HG02970 (cell line): Measurements from ENCODE around the gene CBLN2.

Experiments used
- ATAC-seq: cut with Tn5 transposase; IDR thresholded peaks from one replicate; pipeline ENCODE4 v1.9.1; 2021; ENCODE audit warnings: mild to moderate bottlenecking, moderate library complexity, moderate number of reproducible peaks; ENCODE audit not compliant: unreplicated experiment, low FRiP score

Gene CBLN2

GRCh38 chr18:72544092-72544886 is at the start of gene CBLN2:
Gene CBLN2, minus strand, starts transcription at chr18:72544342. Its CDS starts 2,182 bp downstream, at chr18:72542160.
- peak; percentile 49 for ATAC-seq

GRCh38 chr18:72588360-72588759 is 44.2 kb upstream of the CBLN2 start:
- no peak for ATAC-seq

- ATAC-seq = no peak
Measured at GRCh38 chr18:72584787-72585186, 40.6 kb upstream of the CBLN2 start.

- ATAC-seq = no peak
Measured at GRCh38 chr18:72581976-72582375, 37.8 kb upstream of the CBLN2 start.

GRCh38 chr18:72572896-72573295 is 28.8 kb upstream of the CBLN2 start:
- ATAC-seq = no peak

- no peak for ATAC-seq
Measured at GRCh38 chr18:72566290-72566689, 22.1 kb upstream of the CBLN2 start.

GRCh38 chr18:72555968-72556367 is 11.8 kb upstream of the CBLN2 start:
- no peak for ATAC-seq

GRCh38 chr18:72555101-72555500 is 11.0 kb upstream of the CBLN2 start:
- no peak for ATAC-seq

GRCh38 chr18:72543357-72544055 is 636 bp downstream of the CBLN2 start:
- no peak for ATAC-seq

- no peak for ATAC-seq
Measured at GRCh38 chr18:72542984-72543356, 1.2 kb downstream of the CBLN2 start.

- ATAC-seq = no peak
Measured at GRCh38 chr18:72542342-72542741, 1.8 kb downstream of the CBLN2 start.

GRCh38 chr18:72541871-72542332 is 2.2 kb downstream of the CBLN2 start:
- no peak for ATAC-seq

- ATAC-seq = no peak
Measured at GRCh38 chr18:72539901-72540300, 4.2 kb downstream of the CBLN2 start.

GRCh38 chr18:72530622-72531021 is 13.5 kb downstream of the CBLN2 start:
- no peak for ATAC-seq

GRCh38 chr18:72504866-72505265 is 39.3 kb downstream of the CBLN2 start:
- no peak for ATAC-seq

GRCh38 chr18:72502671-72503431 is 41.3 kb downstream of the CBLN2 start:
- no peak for ATAC-seq

GRCh38 chr18:72492497-72492896 is 51.6 kb downstream of the CBLN2 start:
- no peak for ATAC-seq
